GM23338 (cell line): ENCODE results near the gene AACS.

Source experiments
- EZH2 ChIP-seq: fragments of 200-600 bp; sonication (generic); IDR thresholded peaks from one replicate; pipeline ENCODE4 v1.8.0; 2017; ENCODE audit warnings: antibody characterized with exemption, mild to moderate bottlenecking, low read depth; ENCODE audit not compliant: unreplicated experiment
- TF ChIP-seq, protein P1 (sequence below): IDR thresholded peaks from one replicate; pipeline ENCODE4 v1.6.1; 2018; ENCODE audit warnings: antibody characterized with exemption; ENCODE audit not compliant: unreplicated experiment

DNA sequence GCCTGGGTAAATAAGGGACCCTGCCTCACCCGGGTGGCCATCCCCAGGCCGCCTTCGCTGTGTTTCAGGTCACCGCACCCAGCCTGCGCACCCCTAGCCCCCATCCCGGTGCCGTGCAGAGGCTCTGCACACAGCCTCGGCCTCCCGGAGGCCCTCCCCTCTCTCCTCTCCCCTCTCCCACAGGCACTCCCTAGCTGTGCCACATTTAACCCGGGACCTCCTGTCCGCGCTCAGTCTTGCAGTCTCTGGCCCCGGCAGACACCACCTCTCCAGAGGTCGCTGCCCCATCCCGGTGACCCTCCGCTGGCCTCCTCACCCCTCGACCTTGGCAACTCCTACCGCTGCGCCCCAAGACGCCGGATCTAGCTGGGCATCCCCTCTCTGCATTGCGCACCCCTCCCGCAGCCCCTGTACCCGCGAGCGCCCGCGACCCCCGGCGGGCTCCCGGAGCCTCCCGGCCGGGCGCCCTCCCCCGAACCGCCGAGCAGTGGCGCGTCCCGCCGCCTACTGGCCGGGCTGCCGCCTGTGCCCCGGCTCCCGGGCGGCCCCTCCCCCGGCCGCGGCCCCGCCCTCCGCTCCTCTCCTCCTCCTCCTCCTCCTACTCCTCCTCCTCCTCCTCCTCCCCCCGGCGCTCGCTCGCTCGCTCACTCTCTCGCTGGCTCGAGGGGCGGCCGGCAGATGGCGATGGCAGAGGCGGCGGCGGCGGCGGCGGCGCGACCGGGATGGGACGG is 120.7 kb downstream of the AACS start, which contains the start of gene TMEM132B:
- no peak for TF ChIP-seq EZH2
- TF ChIP-seq, protein P1, sequence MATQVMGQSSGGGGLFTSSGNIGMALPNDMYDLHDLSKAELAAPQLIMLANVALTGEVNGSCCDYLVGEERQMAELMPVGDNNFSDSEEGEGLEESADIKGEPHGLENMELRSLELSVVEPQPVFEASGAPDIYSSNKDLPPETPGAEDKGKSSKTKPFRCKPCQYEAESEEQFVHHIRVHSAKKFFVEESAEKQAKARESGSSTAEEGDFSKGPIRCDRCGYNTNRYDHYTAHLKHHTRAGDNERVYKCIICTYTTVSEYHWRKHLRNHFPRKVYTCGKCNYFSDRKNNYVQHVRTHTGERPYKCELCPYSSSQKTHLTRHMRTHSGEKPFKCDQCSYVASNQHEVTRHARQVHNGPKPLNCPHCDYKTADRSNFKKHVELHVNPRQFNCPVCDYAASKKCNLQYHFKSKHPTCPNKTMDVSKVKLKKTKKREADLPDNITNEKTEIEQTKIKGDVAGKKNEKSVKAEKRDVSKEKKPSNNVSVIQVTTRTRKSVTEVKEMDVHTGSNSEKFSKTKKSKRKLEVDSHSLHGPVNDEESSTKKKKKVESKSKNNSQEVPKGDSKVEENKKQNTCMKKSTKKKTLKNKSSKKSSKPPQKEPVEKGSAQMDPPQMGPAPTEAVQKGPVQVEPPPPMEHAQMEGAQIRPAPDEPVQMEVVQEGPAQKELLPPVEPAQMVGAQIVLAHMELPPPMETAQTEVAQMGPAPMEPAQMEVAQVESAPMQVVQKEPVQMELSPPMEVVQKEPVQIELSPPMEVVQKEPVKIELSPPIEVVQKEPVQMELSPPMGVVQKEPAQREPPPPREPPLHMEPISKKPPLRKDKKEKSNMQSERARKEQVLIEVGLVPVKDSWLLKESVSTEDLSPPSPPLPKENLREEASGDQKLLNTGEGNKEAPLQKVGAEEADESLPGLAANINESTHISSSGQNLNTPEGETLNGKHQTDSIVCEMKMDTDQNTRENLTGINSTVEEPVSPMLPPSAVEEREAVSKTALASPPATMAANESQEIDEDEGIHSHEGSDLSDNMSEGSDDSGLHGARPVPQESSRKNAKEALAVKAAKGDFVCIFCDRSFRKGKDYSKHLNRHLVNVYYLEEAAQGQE, result no peak
